Sigmoid colon (tissue), 4 donors: ENCODE results near the gene NPAS4.
A peak's percentile ranks its signal among the peaks of the same experiment; 100 is the strongest.

Experiments
- EP300 ChIP-seq, 4 donors: sonication (generic); formaldehyde crosslinking; IDR thresholded peaks; one replicate each; pipeline ENCODE4 v1.6.1; 2017; ENCODE audit warnings: antibody characterized with exemption in 4 of 4
- POLR2AphosphoS5 ChIP-seq, 4 donors: sonication (generic); formaldehyde crosslinking; IDR thresholded peaks; one replicate each; pipeline ENCODE4 v1.6.1; 2017; ENCODE audit warnings: antibody characterized with exemption in 4 of 4
- TF ChIP-seq, protein P1 (sequence below), 4 experiments: fragments of 450-650 bp in 3 of 4; fragments of 200-600 bp in 1 of 4; IDR thresholded peaks; one replicate each; pipeline ENCODE4 v1.5.1; 2016 to 2019; ENCODE audit warnings: antibody characterized with exemption in 4 of 4, mild to moderate bottlenecking in 3 of 4, moderate library complexity in 2 of 4

GRCh38 chr11:66466225-66467033 is 45.6 kb downstream of the NPAS4 start, which contains the start of gene PELI3:
- TF ChIP-seq, protein P1, sequence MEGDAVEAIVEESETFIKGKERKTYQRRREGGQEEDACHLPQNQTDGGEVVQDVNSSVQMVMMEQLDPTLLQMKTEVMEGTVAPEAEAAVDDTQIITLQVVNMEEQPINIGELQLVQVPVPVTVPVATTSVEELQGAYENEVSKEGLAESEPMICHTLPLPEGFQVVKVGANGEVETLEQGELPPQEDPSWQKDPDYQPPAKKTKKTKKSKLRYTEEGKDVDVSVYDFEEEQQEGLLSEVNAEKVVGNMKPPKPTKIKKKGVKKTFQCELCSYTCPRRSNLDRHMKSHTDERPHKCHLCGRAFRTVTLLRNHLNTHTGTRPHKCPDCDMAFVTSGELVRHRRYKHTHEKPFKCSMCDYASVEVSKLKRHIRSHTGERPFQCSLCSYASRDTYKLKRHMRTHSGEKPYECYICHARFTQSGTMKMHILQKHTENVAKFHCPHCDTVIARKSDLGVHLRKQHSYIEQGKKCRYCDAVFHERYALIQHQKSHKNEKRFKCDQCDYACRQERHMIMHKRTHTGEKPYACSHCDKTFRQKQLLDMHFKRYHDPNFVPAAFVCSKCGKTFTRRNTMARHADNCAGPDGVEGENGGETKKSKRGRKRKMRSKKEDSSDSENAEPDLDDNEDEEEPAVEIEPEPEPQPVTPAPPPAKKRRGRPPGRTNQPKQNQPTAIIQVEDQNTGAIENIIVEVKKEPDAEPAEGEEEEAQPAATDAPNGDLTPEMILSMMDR (IDR thresholded peaks at IDR 0.05), result no peak
- TF ChIP-seq POLR2AphosphoS5 (IDR thresholded peaks at IDR 0.05) (peak; percentile 71 to 81 (median 78)), EP300 (IDR thresholded peaks at IDR 0.05) (no peak)
